GM06990 (cell line): ENCODE measurements around the gene SLC25A19.

Source experiments
- DNase-seq: peaks from one replicate; pipeline ENCODE4 v3.0.0-alpha.2; 2011; ENCODE audit not compliant: insufficient read length; ENCODE audit errors: extremely low read depth
- H3K27me3 ChIP-seq: replicated peaks from 2 replicates; pipeline ENCODE4 v1.6.0; 2011; ENCODE audit warnings: low read length; ENCODE audit not compliant: control insufficient read depth, insufficient read depth
- H3K36me3 ChIP-seq: 2 replicates; pipeline ENCODE4 v1.5.1; 2011; ENCODE audit warnings: low read length; ENCODE audit not compliant: control insufficient read depth, insufficient read depth
- H3K4me3 ChIP-seq: replicated peaks from 2 replicates; pipeline ENCODE4 v1.5.1; 2011; ENCODE audit warnings: low read depth, mild to moderate bottlenecking, control low read depth, low read length
- TF ChIP-seq, protein P1 (sequence below): IDR thresholded peaks from 2 replicates; pipeline ENCODE4 v1.5.1; 2011; ENCODE audit warnings: low read length, control low read depth, mild to moderate bottlenecking, inconsistent platforms; ENCODE audit not compliant: insufficient read depth, poor library complexity, severe bottlenecking

Gene SLC25A19

GRCh38 chr17:75237100-75238014 is 51.9 kb downstream of the SLC25A19 start:
- Histone ChIP-seq H3K4me3 (no peak overlapping the region), H3K36me3 (peaks cover 66% of the 10 kb centered on the region), H3K27me3 (no peaks in the 10 kb centered on the region)
- no peak for DNase-seq
- TF ChIP-seq, protein P1, sequence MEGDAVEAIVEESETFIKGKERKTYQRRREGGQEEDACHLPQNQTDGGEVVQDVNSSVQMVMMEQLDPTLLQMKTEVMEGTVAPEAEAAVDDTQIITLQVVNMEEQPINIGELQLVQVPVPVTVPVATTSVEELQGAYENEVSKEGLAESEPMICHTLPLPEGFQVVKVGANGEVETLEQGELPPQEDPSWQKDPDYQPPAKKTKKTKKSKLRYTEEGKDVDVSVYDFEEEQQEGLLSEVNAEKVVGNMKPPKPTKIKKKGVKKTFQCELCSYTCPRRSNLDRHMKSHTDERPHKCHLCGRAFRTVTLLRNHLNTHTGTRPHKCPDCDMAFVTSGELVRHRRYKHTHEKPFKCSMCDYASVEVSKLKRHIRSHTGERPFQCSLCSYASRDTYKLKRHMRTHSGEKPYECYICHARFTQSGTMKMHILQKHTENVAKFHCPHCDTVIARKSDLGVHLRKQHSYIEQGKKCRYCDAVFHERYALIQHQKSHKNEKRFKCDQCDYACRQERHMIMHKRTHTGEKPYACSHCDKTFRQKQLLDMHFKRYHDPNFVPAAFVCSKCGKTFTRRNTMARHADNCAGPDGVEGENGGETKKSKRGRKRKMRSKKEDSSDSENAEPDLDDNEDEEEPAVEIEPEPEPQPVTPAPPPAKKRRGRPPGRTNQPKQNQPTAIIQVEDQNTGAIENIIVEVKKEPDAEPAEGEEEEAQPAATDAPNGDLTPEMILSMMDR, result no peak

GRCh38 chr17:75232786-75233185 is 56.4 kb downstream of the SLC25A19 start:
- DNase-seq, result no peak
- Histone ChIP-seq H3K4me3 (no peak overlapping the region), H3K27me3 (no peaks in the 10 kb centered on the region), H3K36me3 (peaks cover 54% of the 10 kb centered on the region)
- TF ChIP-seq, protein P1, result no peak

- Histone ChIP-seq H3K4me3 (no peak overlapping the region), H3K27me3 (no peaks in the 10 kb centered on the region), H3K36me3 (peaks cover 47% of the 10 kb centered on the region)
- TF ChIP-seq, protein P1, result no peak
- no peak for DNase-seq
Measured at GRCh38 chr17:75231741-75232464, 57.3 kb downstream of the SLC25A19 start.

DNA sequence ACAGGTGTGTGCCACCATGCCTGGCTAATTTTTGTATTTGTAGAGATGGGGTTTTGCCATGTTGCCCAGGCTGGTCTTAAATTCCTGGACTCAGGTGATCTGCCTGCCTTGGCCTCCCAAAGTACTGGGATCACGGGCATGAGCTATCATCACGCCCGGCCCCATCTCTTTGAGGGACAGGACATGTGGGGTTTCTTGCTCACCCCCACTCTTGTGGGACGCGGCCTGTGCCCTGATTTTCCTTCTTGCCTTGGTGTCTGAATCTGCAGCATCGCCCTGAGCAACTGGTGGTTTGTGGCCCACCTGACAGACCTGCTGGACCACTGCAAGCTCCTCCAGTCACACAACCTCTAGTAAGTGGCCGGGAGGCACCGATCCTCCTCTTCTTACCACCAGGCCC is 58.2 kb downstream of the SLC25A19 start:
- DNase-seq, result no peak
- TF ChIP-seq, protein P1, result no peak
- no peak overlapping the region for H3K4me3 ChIP-seq
- H3K36me3 ChIP-seq, result peaks cover 47% of the 10 kb centered on the region
- H3K27me3 ChIP-seq, result no peaks in the 10 kb centered on the region

- TF ChIP-seq, protein P1, result no peak
- peaks cover 41% of the 10 kb centered on the region for H3K36me3 ChIP-seq
- no peaks in the 10 kb centered on the region for H3K27me3 ChIP-seq
- DNase-seq, result no peak
- no peak overlapping the region for H3K4me3 ChIP-seq
Measured at GRCh38 chr17:75228847-75229246, 60.4 kb downstream of the SLC25A19 start.
